Activated CD4-positive, alpha-beta T cell treated with anti-CD3 and anti-CD28 coated beads, Interleukin-2, amount 10 ng/mL, durations not matched to agents 24 days and 14 days (primary cell): Measurements from ENCODE around the gene CAMTA2. TPM values are rescaled to one million over a fixed set of nuclear protein-coding genes. Genes with fewer than 3 reads are reported as not detected.
A peak's percentile ranks its signal among the peaks of the same experiment; 100 is the strongest.
"Not testable (repeated sequence)": the region's sequence is repeated elsewhere in the genome, so short reads cannot be mapped to it uniquely, and the experiment has no call there.

ENCODE experiments used
- DNase-seq: peaks from one replicate; pipeline ENCODE4 v3.0.0; 2022
- H3K27ac Mint-ChIP-seq: one replicate; pipeline ENCODE4 v1.8.0; 2022; ENCODE audit warnings: mild to moderate bottlenecking, mixed read lengths
- H3K27me3 Mint-ChIP-seq: one replicate; pipeline ENCODE4 v1.8.0; 2022; ENCODE audit warnings: mixed read lengths
- H3K36me3 Mint-ChIP-seq: one replicate; pipeline ENCODE4 v1.8.0; 2022; ENCODE audit warnings: low read depth, mild to moderate bottlenecking, mixed read lengths
- H3K4me1 Mint-ChIP-seq: one replicate; pipeline ENCODE4 v1.8.0; 2021; ENCODE audit warnings: mixed read lengths
- H3K4me3 Mint-ChIP-seq: one replicate; pipeline ENCODE4 v1.8.0; 2022; ENCODE audit warnings: mild to moderate bottlenecking, moderate library complexity, mixed read lengths
- H3K9me3 Mint-ChIP-seq: one replicate; pipeline ENCODE4 v1.8.0; 2021; ENCODE audit warnings: mixed read lengths
- intact Hi-C: fragments of 100-400 bp; cut with micrococcal nuclease; formaldehyde crosslinking; loops from one replicate; pipeline ENCODE4 v1.15.1; 2023
- total RNA-seq: library from RNA; stranded (reverse); gene quantifications from 2 replicates; pipeline ENCODE4 v1.2.3, GENCODE V29; 2022

Gene CAMTA2
- total RNA-seq, 1 donor from 2014 or later = 89.7 TPM

DNA sequence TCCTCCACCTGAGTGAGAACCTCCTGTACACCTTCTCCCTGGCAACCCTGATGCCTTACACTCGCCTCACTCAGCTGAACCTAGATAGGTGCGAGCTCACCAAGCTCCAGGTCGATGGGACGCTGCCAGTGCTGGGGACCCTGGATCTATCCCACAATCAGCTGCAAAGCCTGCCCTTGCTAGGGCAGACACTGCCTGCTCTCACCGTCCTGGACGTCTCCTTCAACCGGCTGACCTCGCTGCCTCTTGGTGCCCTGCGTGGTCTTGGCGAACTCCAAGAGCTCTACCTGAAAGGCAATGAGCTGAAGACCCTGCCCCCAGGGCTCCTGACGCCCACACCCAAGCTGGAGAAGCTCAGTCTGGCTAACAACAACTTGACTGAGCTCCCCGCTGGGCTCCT, 54.7 kb downstream of the CAMTA2 start:
- no peak overlapping the region for H3K4me3 Mint-ChIP-seq
- H3K27ac Mint-ChIP-seq = peak overlapping the region; percentile 14
- peaks cover 49% of the 10 kb centered on the region for H3K36me3 Mint-ChIP-seq
- no peaks in the 10 kb centered on the region for H3K9me3 Mint-ChIP-seq
- H3K27me3 Mint-ChIP-seq = no peaks in the 10 kb centered on the region
- DNase-seq = no peak
- H3K4me1 Mint-ChIP-seq = peaks cover 21% of the 10 kb centered on the region
- intact Hi-C loops = no loop called here

- Mint-ChIP-seq H3K27ac (peak within 1 kb of the TSS; percentile 14), H3K36me3 (peaks cover 44% of the 10 kb centered on the region), H3K9me3 (no peaks in the 10 kb centered on the region), H3K27me3 (no peaks in the 10 kb centered on the region), H3K4me3 (no peak within 1 kb of the TSS), H3K4me1 (peaks cover 18% of the 10 kb centered on the region)
- no peak for DNase-seq
- intact Hi-C loops = no loop called here
These were observed 55.5 kb downstream of the CAMTA2 start, which contains the start of gene GP1BA for GRCh38 chr17:4931963-4932362. Gene GP1BA (plus strand): TSS chr17:4932277. CDS start chr17:4932605, 328 bp downstream.

DNA sequence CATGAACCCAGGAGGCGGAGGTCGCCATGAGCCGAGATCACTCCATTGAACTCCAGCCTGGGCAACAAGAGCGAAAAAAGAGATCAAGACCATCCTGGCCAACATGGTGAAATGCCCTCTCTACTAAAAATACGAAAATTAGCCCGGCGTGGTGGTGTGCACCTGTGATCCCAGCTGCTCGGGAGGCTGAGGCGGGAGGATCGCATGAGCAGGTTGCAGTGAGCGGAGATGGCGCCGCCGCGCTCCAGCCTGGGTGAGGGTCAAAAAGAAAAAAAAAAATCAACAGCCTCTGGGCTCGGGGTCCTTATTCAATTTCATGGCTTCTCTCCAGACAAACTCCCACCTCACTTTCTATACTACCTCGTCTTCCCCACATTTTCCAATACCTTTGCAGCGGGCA, 58.6 kb downstream of the CAMTA2 start:
- Mint-ChIP-seq H3K36me3 (peaks cover 38% of the 10 kb centered on the region), H3K9me3 (no peaks in the 10 kb centered on the region), H3K4me1 (peaks cover 10% of the 10 kb centered on the region), H3K27ac (no peak overlapping the region), H3K4me3 (no peak overlapping the region), H3K27me3 (no peaks in the 10 kb centered on the region)
- no peak for DNase-seq
- intact Hi-C loops = no loop called here

- not testable (repeated sequence) for H3K4me3 Mint-ChIP-seq, H3K9me3 Mint-ChIP-seq
These were observed 60.7 kb downstream of the CAMTA2 start for GRCh38 chr17:4926577-4927335.

DNA sequence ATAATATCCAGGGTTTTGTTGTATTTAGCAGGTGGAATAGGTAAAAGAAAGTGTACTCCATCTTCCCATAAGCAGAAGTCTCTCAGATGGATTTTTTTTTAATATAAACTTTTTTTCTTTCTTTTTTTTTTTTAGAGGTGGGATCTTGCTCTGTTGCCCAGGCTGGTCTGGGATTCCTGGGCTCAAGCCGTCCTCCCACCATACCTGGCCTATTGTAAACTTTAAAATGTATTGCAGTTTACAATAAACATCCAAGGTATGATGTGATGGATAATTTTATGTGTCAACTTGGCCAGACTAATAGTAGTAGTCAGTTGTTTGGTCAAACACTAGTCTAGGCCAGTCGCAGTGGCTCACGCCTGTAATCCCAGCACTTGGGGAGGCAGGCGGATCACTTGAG, 66.2 kb downstream of the CAMTA2 start:
- intact Hi-C loops = no loop called here
- Mint-ChIP-seq H3K9me3 (no peaks in the 10 kb centered on the region), H3K36me3 (peaks cover 3% of the 10 kb centered on the region), H3K4me3 (no peak overlapping the region), H3K27me3 (no peaks in the 10 kb centered on the region), H3K27ac (no peak overlapping the region), H3K4me1 (peaks cover under 1% of the 10 kb centered on the region)
- no peak for DNase-seq

More at GRCh38 chr17:4926577-4927335, 60.7 kb downstream of the CAMTA2 start:
- H3K27me3 Mint-ChIP-seq, intact Hi-C loops, DNase-seq, H3K4me1 Mint-ChIP-seq: not testable (repeated sequence)
- peak overlapping the region; percentile 6 for H3K27ac Mint-ChIP-seq
- peaks cover 33% of the 10 kb centered on the region for H3K36me3 Mint-ChIP-seq

DNA sequence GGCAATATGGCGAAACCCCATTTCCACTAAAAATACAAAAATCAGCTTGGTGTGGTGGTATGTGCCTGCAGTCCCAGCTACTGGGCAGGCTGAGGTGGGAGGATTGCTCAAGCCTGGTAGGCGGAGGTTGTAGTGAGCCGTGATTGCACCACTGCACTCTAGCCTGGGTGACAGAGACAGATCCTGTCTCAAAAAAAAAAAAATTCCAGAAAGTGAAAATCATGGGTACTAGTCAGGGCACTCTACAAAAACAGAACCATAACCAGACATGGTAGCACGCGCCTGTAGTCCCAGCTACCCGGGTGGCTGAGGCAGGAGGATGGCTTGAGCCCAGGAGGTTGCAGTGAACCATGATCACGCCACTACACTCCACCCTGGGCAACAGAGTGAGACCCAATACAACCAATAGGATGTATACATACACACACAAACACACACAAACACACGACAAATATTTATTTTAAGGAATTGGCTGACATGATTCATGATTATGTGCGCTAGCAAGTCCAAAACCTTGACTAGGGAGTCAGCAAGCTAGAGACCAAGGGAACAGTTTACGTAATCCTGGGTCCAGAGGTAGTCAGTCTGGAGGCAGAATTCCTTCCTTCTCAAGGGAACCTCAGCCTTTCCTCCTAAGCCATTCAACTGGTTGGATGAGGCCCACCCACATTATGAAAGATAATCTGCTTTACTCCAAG, 67.0 kb downstream of the CAMTA2 start:
- peaks cover 3% of the 10 kb centered on the region for H3K36me3 Mint-ChIP-seq
- H3K4me3 Mint-ChIP-seq = no peak overlapping the region
- DNase-seq = no peak
- H3K4me1 Mint-ChIP-seq = no peaks in the 10 kb centered on the region
- no peaks in the 10 kb centered on the region for H3K27me3 Mint-ChIP-seq
- intact Hi-C loops = no loop called here
- H3K9me3 Mint-ChIP-seq = no peaks in the 10 kb centered on the region
- no peak overlapping the region for H3K27ac Mint-ChIP-seq

DNA sequence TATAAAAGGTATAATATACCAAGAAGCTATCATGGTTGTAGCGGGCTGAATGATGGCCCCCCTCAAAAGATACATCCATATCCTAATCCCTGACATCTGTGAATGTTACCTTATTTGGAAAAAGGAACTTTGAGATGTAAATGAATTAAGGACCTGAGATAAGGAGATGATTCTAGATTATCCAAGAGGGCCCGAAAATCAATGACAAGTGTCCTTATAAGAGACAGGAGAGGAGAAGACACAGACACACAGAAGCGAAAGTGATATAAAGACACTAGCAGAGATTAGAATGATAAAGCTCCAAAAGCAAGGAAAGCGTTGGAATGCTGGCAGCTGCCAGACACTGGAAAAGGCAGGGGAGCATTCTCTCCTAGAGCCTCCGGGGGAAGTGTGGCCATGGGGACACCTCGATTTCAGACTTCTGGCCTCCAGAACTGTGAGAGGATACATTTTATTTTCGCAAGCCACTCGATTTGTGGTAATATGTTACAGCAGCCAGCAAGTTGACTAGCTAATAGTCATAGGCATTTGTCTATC, 67.9 kb downstream of the CAMTA2 start:
- intact Hi-C loops = no loop called here
- H3K36me3 Mint-ChIP-seq = peaks cover 3% of the 10 kb centered on the region
- DNase-seq = no peak
- no peaks in the 10 kb centered on the region for H3K9me3 Mint-ChIP-seq
- H3K4me1 Mint-ChIP-seq = no peaks in the 10 kb centered on the region
- no peak overlapping the region for H3K4me3 Mint-ChIP-seq
- H3K27ac Mint-ChIP-seq = no peak overlapping the region
- no peaks in the 10 kb centered on the region for H3K27me3 Mint-ChIP-seq

Other genes with a start within 250 kb of the CAMTA2 start
- not detected in 2 replicates for gene ZMYND15, start 247.8 kb downstream of the CAMTA2 start, total RNA-seq
- gene CXCL16, start 247.7 kb downstream of the CAMTA2 start, total RNA-seq = 1.8 and 2.5 TPM in 2 replicates
- gene TM4SF5, start 215.8 kb downstream of the CAMTA2 start, total RNA-seq = not detected in 2 replicates
- gene VMO1, start 201.3 kb downstream of the CAMTA2 start, total RNA-seq = not detected in 2 replicates
- not detected in 2 replicates for gene GLTPD2, start 198.7 kb downstream of the CAMTA2 start, total RNA-seq
- gene PSMB6, start 191.5 kb downstream of the CAMTA2 start, total RNA-seq = 208 and 209 TPM in 2 replicates
- gene PLD2, start 180.5 kb downstream of the CAMTA2 start, total RNA-seq = 14.5 and 16.1 TPM in 2 replicates
- 56.1 and 59.7 TPM in 2 replicates for gene MINK1, start 154.3 kb downstream of the CAMTA2 start, total RNA-seq
- 1.4 and 1.7 TPM in 2 replicates for gene C17orf107, start 88.1 kb downstream of the CAMTA2 start, total RNA-seq
- gene CHRNE, start 84.6 kb downstream of the CAMTA2 start, total RNA-seq = 0.42 and 0.64 TPM in 2 replicates
- gene GP1BA, start 55.4 kb downstream of the CAMTA2 start, total RNA-seq = not detected in 2 replicates
- 104 and 106 TPM in 2 replicates for gene SLC25A11, start 47.6 kb downstream of the CAMTA2 start, total RNA-seq
- 119 and 125 TPM in 2 replicates for gene RNF167, start 47.4 kb downstream of the CAMTA2 start, total RNA-seq
- gene PFN1, start 39.1 kb downstream of the CAMTA2 start, total RNA-seq = 1,471 and 1,473 TPM in 2 replicates
- gene ENO3, start 36.6 kb downstream of the CAMTA2 start, total RNA-seq = 45.3 and 51.0 TPM in 2 replicates
- gene SPAG7, start 19.9 kb downstream of the CAMTA2 start, total RNA-seq = 58.7 and 62.3 TPM in 2 replicates
- gene INCA1, start 9.8 kb upstream of the CAMTA2 start, total RNA-seq = 0.56 and 0.69 TPM in 2 replicates
- gene KIF1C, start 10.3 kb upstream of the CAMTA2 start, total RNA-seq = 62.3 TPM in 2 replicates
- gene SLC52A1, start 47.8 kb upstream of the CAMTA2 start, total RNA-seq = 0.14 TPM in 2 replicates
- 1.9 and 2.6 TPM in 2 replicates for gene ZFP3, start 90.8 kb upstream of the CAMTA2 start, total RNA-seq
- 17.4 and 19.8 TPM in 2 replicates for gene ZNF232, start 124.2 kb upstream of the CAMTA2 start, total RNA-seq
- gene USP6, start 128.4 kb upstream of the CAMTA2 start, total RNA-seq = 0.02 TPM in 2 replicates
- 10.1 and 12.1 TPM in 2 replicates for gene ZNF594, start 204.2 kb upstream of the CAMTA2 start, total RNA-seq
- gene SCIMP, start 247.2 kb upstream of the CAMTA2 start, total RNA-seq = not detected in 2 replicates